H1 (cell line): Measurements from ENCODE around the gene C5orf15. TPM values are rescaled to one million over a fixed set of nuclear protein-coding genes. Genes with fewer than 3 reads are reported as not detected.

Experiments used
- CTCF ChIA-PET: fragments of 300-600 bp; sonication (Branson Sonifier 250); formaldehyde crosslinking; loops from one replicate; lab custom pipeline; 2021; ENCODE audit not compliant: partially characterized antibody; lab: Charles Lee
- POLR2A ChIA-PET: fragments of 300-600 bp; sonication (Branson Sonifier 250); formaldehyde crosslinking; loops from one replicate; lab custom pipeline; 2021; ENCODE audit warnings: inconsistent platforms; ENCODE audit not compliant: partially characterized antibody; lab: Charles Lee
- DNase-seq, 2 experiments: peaks; one replicate each; pipeline versions ENCODE4 v3.0.0 to v3.0.0-alpha.2; 2010 to 2022; ENCODE audit warnings: low spot score in 2 of 2, low read depth in 1 of 2, mixed read lengths in 1 of 2
- FAIRE-seq: peaks from 2 replicates; lab custom pipeline; 2011; peaks lifted over from hg19 to GRCh38; lab: Jason Lieb, UNC
- H2AFZ ChIP-seq: 2 replicates; pipeline ENCODE4 v1.8.1; 2012; ENCODE audit warnings: low read length, inconsistent platforms
- H2AK5ac ChIP-seq: 2 replicates; pipeline ENCODE4 v1.6.1; 2013; ENCODE audit warnings: low read depth, low read length
- H2BK120ac ChIP-seq: replicated peaks from 2 replicates; pipeline ENCODE3; 2013; ENCODE audit warnings: low read depth, low read length, inconsistent platforms
- H2BK12ac ChIP-seq: 2 replicates; pipeline ENCODE4 v1.6.1; 2013; ENCODE audit warnings: low read depth, low read length
- H2BK15ac ChIP-seq: 2 replicates; pipeline ENCODE4 v1.6.1; 2013; ENCODE audit warnings: low read length
- H2BK20ac ChIP-seq: 2 replicates; pipeline ENCODE4 v1.6.1; 2013; ENCODE audit warnings: low read length
- H2BK5ac ChIP-seq: 2 replicates; pipeline ENCODE4 v1.6.1; 2013; ENCODE audit warnings: low read depth, low read length
- H3K14ac ChIP-seq: 2 replicates; pipeline ENCODE4 v1.6.1; 2013; ENCODE audit warnings: inconsistent platforms; ENCODE audit not compliant: insufficient read length
- H3K18ac ChIP-seq: 2 replicates; pipeline ENCODE4 v1.6.1; 2013; ENCODE audit warnings: low read length; ENCODE audit errors: extremely low read depth
- H3K23ac ChIP-seq: 2 replicates; pipeline ENCODE4 v1.6.1; 2013; ENCODE audit warnings: inconsistent platforms; ENCODE audit not compliant: insufficient read length
- H3K23me2 ChIP-seq: 2 replicates; pipeline ENCODE4 v1.6.1; 2013; ENCODE audit warnings: low read depth, low read length
- H3K27ac ChIP-seq: 2 replicates; pipeline ENCODE4 v1.6.1; 2011; ENCODE audit warnings: low read depth, low read length, inconsistent platforms
- H3K27me3 ChIP-seq, 4 experiments: replicated peaks in 1 of 4; 1 replicate in 1 of 4; 2 replicates in 3 of 4; pipeline versions ENCODE4 v1.6.1 to v1.8.1; 2011 to 2013; ENCODE audit warnings: low read length in 3 of 4, mild to moderate bottlenecking in 3 of 4, inconsistent platforms in 2 of 4, mixed read lengths in 2 of 4, moderate library complexity in 1 of 4; ENCODE audit not compliant: control insufficient read depth in 3 of 4, insufficient read depth in 3 of 4; ENCODE audit errors: extremely low read depth in 1 of 4
- H3K36me3 ChIP-seq, 4 experiments: 2 replicates each; pipeline versions ENCODE4 v1.6.1 to v1.8.1; 2011 to 2013; ENCODE audit warnings: mild to moderate bottlenecking in 4 of 4, low read length in 3 of 4, moderate library complexity in 2 of 4, control low read depth in 1 of 4, inconsistent platforms in 1 of 4; ENCODE audit not compliant: insufficient read depth in 4 of 4, control insufficient read depth in 2 of 4
- H3K4ac ChIP-seq: replicated peaks from 2 replicates; pipeline ENCODE3; 2013; ENCODE audit warnings: low read length, low read depth, mixed read lengths, inconsistent platforms; ENCODE audit not compliant: insufficient read length
- H3K4me1 ChIP-seq, 4 experiments: replicated peaks in 1 of 4; 1 replicate in 1 of 4; 2 replicates in 3 of 4; pipeline versions ENCODE4 v1.6.1 to v1.8.1; 2011 to 2013; ENCODE audit warnings: low read length in 3 of 4, inconsistent platforms in 2 of 4, mixed read lengths in 1 of 4; ENCODE audit not compliant: insufficient read depth in 4 of 4, control insufficient read depth in 3 of 4
- H3K4me2 ChIP-seq, 2 experiments: 2 replicates each; pipeline versions ENCODE4 v1.6.1 to v1.8.1; 2011 to 2013; ENCODE audit warnings: low read depth in 2 of 2, low read length in 2 of 2, control low read depth in 1 of 2, inconsistent platforms in 1 of 2, mild to moderate bottlenecking in 1 of 2; ENCODE audit not compliant: insufficient read depth in 1 of 2
- H3K4me3 ChIP-seq, 4 experiments: fragments of 200-600, 300-600 bp in 1 of 4; sonication (generic), shearing (Covaris generic), sonication (Bioruptor Twin) in 1 of 4; 2 replicates each; pipeline versions ENCODE4 v1.5.1 to v1.8.1; 2011 to 2016; ENCODE audit warnings: low read length in 4 of 4, low read depth in 3 of 4, control low read depth in 2 of 4, inconsistent platforms in 2 of 4, mild to moderate bottlenecking in 2 of 4, mixed read lengths in 1 of 4, moderate library complexity in 1 of 4; ENCODE audit not compliant: insufficient read depth in 2 of 4; ENCODE audit errors: extremely low read depth in 1 of 4
- H3K56ac ChIP-seq: replicated peaks from 2 replicates; pipeline ENCODE3; 2013; ENCODE audit warnings: low read depth, mild to moderate bottlenecking, mixed read lengths, low read length, inconsistent platforms; ENCODE audit not compliant: insufficient read length
- H3K79me1 ChIP-seq: 2 replicates; pipeline ENCODE4 v1.6.1; 2013; ENCODE audit warnings: low read depth, low read length, control low read depth
- H3K79me2 ChIP-seq, 2 experiments: 2 replicates each; pipeline versions ENCODE4 v1.6.1 to v1.8.1; 2012 to 2013; ENCODE audit warnings: low read length in 2 of 2, mild to moderate bottlenecking in 2 of 2, inconsistent platforms in 1 of 2; ENCODE audit not compliant: insufficient read depth in 2 of 2, control insufficient read depth in 1 of 2
- H3K9ac ChIP-seq, 4 experiments: replicated peaks in 1 of 4; 1 replicate in 1 of 4; 2 replicates in 3 of 4; pipeline versions ENCODE4 v1.6.1 to v1.8.1; 2011 to 2013; ENCODE audit warnings: low read depth in 3 of 4, low read length in 3 of 4, control low read depth in 2 of 4, mild to moderate bottlenecking in 2 of 4, moderate library complexity in 2 of 4, inconsistent platforms in 1 of 4; ENCODE audit errors: extremely low read depth in 1 of 4
- H3K9me3 ChIP-seq, 2 experiments: 2 replicates each; pipeline versions ENCODE4 v1.6.1 to v1.8.1; 2012 to 2013; ENCODE audit warnings: mild to moderate bottlenecking in 2 of 2, moderate library complexity in 2 of 2, control low read depth in 1 of 2, inconsistent platforms in 1 of 2, low read depth in 1 of 2, low read length in 1 of 2, mixed read lengths in 1 of 2; ENCODE audit not compliant: insufficient read depth in 2 of 2
- H4K20me1 ChIP-seq, 2 experiments: replicated peaks in 1 of 2; 2 replicates each; pipeline versions ENCODE3 to v1.8.1; 2011 to 2013; ENCODE audit warnings: inconsistent platforms in 2 of 2, low read length in 2 of 2, mild to moderate bottlenecking in 1 of 2; ENCODE audit not compliant: insufficient read depth in 2 of 2, control insufficient read depth in 1 of 2
- H4K5ac ChIP-seq: 2 replicates; pipeline ENCODE4 v1.6.1; 2013; ENCODE audit warnings: low read length, low read depth, mixed read lengths, inconsistent platforms; ENCODE audit not compliant: insufficient read length
- H4K8ac ChIP-seq: 2 replicates; pipeline ENCODE4 v1.8.0; 2013; ENCODE audit warnings: mild to moderate bottlenecking, moderate library complexity, low read length, inconsistent platforms; ENCODE audit not compliant: insufficient read depth; ENCODE audit errors: extremely low read depth
- H4K91ac ChIP-seq: replicated peaks from 2 replicates; pipeline ENCODE3; 2013; ENCODE audit warnings: low read length, mixed read lengths, inconsistent platforms; ENCODE audit not compliant: insufficient read length
- BACH1 ChIP-seq: IDR thresholded peaks from 2 replicates; pipeline ENCODE4 v1.6.1; 2012; ENCODE audit warnings: low read length, improper control_type of control experiment
- BRCA1 ChIP-seq: IDR thresholded peaks from 2 replicates; pipeline ENCODE4 v1.6.1; 2012; ENCODE audit warnings: low read depth, low read length, improper control_type of control experiment
- E2F6 ChIP-seq: IDR thresholded peaks from 2 replicates; pipeline ENCODE4 v1.6.1; 2012; ENCODE audit warnings: inconsistent platforms
- RBBP5 ChIP-seq: IDR thresholded peaks from 2 replicates; pipeline ENCODE4 v1.7.1; 2012; ENCODE audit warnings: low read depth, mild to moderate bottlenecking, inconsistent platforms, low read length, moderate library complexity, borderline replicate concordance
- SIX5 ChIP-seq: IDR thresholded peaks from 2 replicates; pipeline ENCODE4 v1.6.1; 2011; ENCODE audit warnings: mild to moderate bottlenecking, low read depth, low read length
- SP4 ChIP-seq: IDR thresholded peaks from 2 replicates; pipeline ENCODE4 v1.6.1; 2012; ENCODE audit warnings: low read length, inconsistent platforms
- TAF1 ChIP-seq: IDR thresholded peaks from 2 replicates; pipeline ENCODE4 v1.6.1; 2011; ENCODE audit warnings: mild to moderate bottlenecking, low read depth, low read length
- ZNF274 ChIP-seq: IDR thresholded peaks from 2 replicates; pipeline ENCODE4 v1.7.0; 2012; ENCODE audit warnings: low read length, borderline replicate concordance; ENCODE audit errors: extremely low read depth
- WGBS, 2 experiments: shearing (Covaris generic) in 1 of 2; methylation state at CpG; one replicate each; pipeline versions ENCODE4 v1.1.6 to v1.1.7; 2013 to 2015; ENCODE audit warnings: low lambda C conversion rate in 2 of 2, mixed read lengths in 2 of 2, inconsistent platforms in 1 of 2, low coverage in 1 of 2, missing lambda C conversion rate in 1 of 2; ENCODE audit not compliant: insufficient replicate concordance in 2 of 2, insufficient coverage in 1 of 2, insufficient read length in 1 of 2; ENCODE audit errors: extremely low coverage in 1 of 2, missing lambda C conversion rate in 1 of 2; 5-methylcytosine and 5-hydroxymethylcytosine counted together
- polyA plus RNA-seq, 7 experiments: library from polyadenylated mRNA; depleted of rRNA in 3 of 7; stranded (reverse) in 5 of 7; unstranded in 2 of 7; fragments of >200 nt in 5 of 7; fragments of 200-250 nt in 2 of 7; gene quantifications; 1 replicate in 5 of 7; 2 replicates in 1 of 7; 4 replicates in 1 of 7; pipeline versions ENCODE4 v1.2.1 to v1.2.3, GENCODE V29; 2011 to 2013; ENCODE audit warnings: missing spikeins in 2 of 7, mixed read lengths in 2 of 7
- total RNA-seq: library from RNA; stranded (reverse); fragmentation: NEBNext Ultra II Directional; extraction: Animal tissue kit (Norgen Biotek cat#: 25700); gene quantifications from 2 replicates; pipeline ENCODE4 v1.2.1, GENCODE V29; 2021
- TF ChIP-seq, protein P1 (sequence below): IDR thresholded peaks from 2 replicates; pipeline ENCODE4 v1.6.1; 2011; ENCODE audit warnings: low read depth, mild to moderate bottlenecking, low read length; ENCODE audit not compliant: insufficient read depth

Gene C5orf15
- total and polyA plus RNA-seq, 2 of the 8 experiments (the other 6 are each of a cell fraction or from before 2014, with no cell fraction given), result 31.7 to 39.3 TPM

GRCh38 chr5:133995883-133996563 lies 27.6 kb upstream of the C5orf15 start:
- H2BK12ac ChIP-seq, result no peak overlapping the region
- H3K23ac ChIP-seq, result no peak overlapping the region
- H4K5ac ChIP-seq, result no peak overlapping the region
- no peak for DNase-seq
- H4K8ac ChIP-seq, result no peak overlapping the region; the same call in 1 of the 2 replicates
- H2AK5ac ChIP-seq, result no peak overlapping the region
- no peak overlapping the region for H2AFZ ChIP-seq
- no peak overlapping the region for H2BK15ac ChIP-seq
- FAIRE-seq, result no peak
- H3K18ac ChIP-seq, result no peak overlapping the region
- peaks cover 58 to 61% of the 10 kb centered on the region in 2 experiments for H4K20me1 ChIP-seq
- H3K14ac ChIP-seq, result no peak overlapping the region
- no peak overlapping the region for H2BK20ac ChIP-seq
- no peak overlapping the region for H3K27ac ChIP-seq
- peaks cover 59 to 96% of the 10 kb centered on the region in 2 experiments for H3K79me2 ChIP-seq
- H3K27me3 ChIP-seq, result no peaks in the 10 kb centered on the region
- no peak overlapping the region for H3K4me3 ChIP-seq
- H2BK120ac ChIP-seq, result no peak overlapping the region
- H3K36me3 ChIP-seq, result peaks cover 0 to 5% (median 3%) of the 10 kb centered on the region in 4 experiments; a peak in 4 of 8 replicates
- no peak overlapping the region for H4K91ac ChIP-seq
- H3K56ac ChIP-seq, result no peak overlapping the region
- H3K4me2 ChIP-seq, result peak overlapping the region; percentile 29 to 36; a peak in 3 of 4 replicates
- no peaks in the 10 kb centered on the region for H3K9me3 ChIP-seq
- no peak overlapping the region for H3K4ac ChIP-seq
- H2BK5ac ChIP-seq, result no peak overlapping the region
- CTCF ChIA-PET, result interaction anchor here (0.7 to 9.3 kb wide), 29 partner anchors 9 to 889 kb away, joined by 3 to 160 read pairs (median 4); partner anchors contain the start of gene VDAC1
- H3K9ac ChIP-seq, result 0 out of 7 replicates have a peak overlapping the region, but pooled peaks of 1 of the 4 experiments have one; percentile 1
- H3K4me1 ChIP-seq, result peaks cover 10 to 23% (median 15%) of the 10 kb centered on the region in 4 experiments
- H3K23me2 ChIP-seq, result no peaks in the 10 kb centered on the region
- POLR2A ChIA-PET, result interaction anchor here (0.7 to 1.7 kb wide), 3 partner anchors 7 to 213 kb away, joined by 3 to 10 read pairs (median 4); partner anchors contain the start of gene VDAC1
- WGBS, 2 experiments, result 81% methylated on average over 6 of the region's 7 CpGs; no CpG with 5 or more reads in 1 of the 2 experiments
- peaks cover 13% of the 10 kb centered on the region for H3K79me1 ChIP-seq
- no peak for TF ChIP-seq BACH1
- TF ChIP-seq SP4, result no peak
- no peak for TF ChIP-seq BRCA1
- no peak for TF ChIP-seq TAF1
- TF ChIP-seq SIX5, result no peak
- TF ChIP-seq E2F6, result no peak
- TF ChIP-seq ZNF274, result no peak
- TF ChIP-seq, protein P1, sequence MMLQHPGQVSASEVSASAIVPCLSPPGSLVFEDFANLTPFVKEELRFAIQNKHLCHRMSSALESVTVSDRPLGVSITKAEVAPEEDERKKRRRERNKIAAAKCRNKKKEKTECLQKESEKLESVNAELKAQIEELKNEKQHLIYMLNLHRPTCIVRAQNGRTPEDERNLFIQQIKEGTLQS, result no peak
- TF ChIP-seq RBBP5, result no peak
